Stomach (tissue), 9 donors: ENCODE data around the gene HHIP. TPM values are rescaled to one million over a fixed set of nuclear protein-coding genes. Genes with fewer than 3 reads are reported as not detected.
A peak's percentile ranks its signal among the peaks of the same experiment; 100 is the strongest.

Experiments
- DNase-seq, 2 donors: peaks; one replicate each; pipeline versions ENCODE4 v3.0.0 to v3.0.0-alpha.2; 2013 to 2019
- H3K27ac ChIP-seq, 5 donors: fragments of 200-600 bp in 4 of 5; sonication (generic) in 4 of 5; one replicate each; pipeline ENCODE4 v1.5.1; 2013 to 2019; ENCODE audit warnings: mild to moderate bottlenecking in 1 of 5, moderate library complexity in 1 of 5
- H3K27me3 ChIP-seq, 3 donors: fragments of 200-600 bp; sonication (generic); one replicate each; pipeline ENCODE4 v1.5.1; 2017 to 2019; ENCODE audit warnings: mixed run types in 1 of 3
- H3K36me3 ChIP-seq, 4 donors: fragments of 200-600 bp; sonication (generic); 1 replicate in 3 of 4; 2 replicates in 1 of 4; pipeline ENCODE4 v1.5.1; 2016 to 2019
- H3K4me1 ChIP-seq, 4 donors: fragments of 200-600 bp; sonication (generic); one replicate each; pipeline ENCODE4 v1.5.1; 2016 to 2019
- H3K4me3 ChIP-seq, 4 donors: fragments of 200-600 bp; sonication (generic) in 3 of 4; one replicate each; pipeline ENCODE4 v1.5.1; 2016 to 2019; ENCODE audit warnings: mild to moderate bottlenecking in 1 of 4
- H3K9me3 ChIP-seq, 4 donors: fragments of 200-600 bp; sonication (generic); one replicate each; pipeline ENCODE4 v1.5.1; 2016 to 2019
- EP300 ChIP-seq: sonication (generic); formaldehyde crosslinking; IDR thresholded peaks from one replicate; pipeline ENCODE4 v1.6.1; 2017; ENCODE audit warnings: antibody characterized with exemption
- POLR2A ChIP-seq, 4 donors: fragments of 450-650 bp; IDR thresholded peaks; one replicate each; pipeline ENCODE4 v1.6.1; 2016; ENCODE audit warnings: antibody characterized with exemption in 4 of 4, control low read depth in 2 of 4, mild to moderate bottlenecking in 1 of 4, moderate library complexity in 1 of 4
- POLR2AphosphoS5 ChIP-seq, 3 donors: sonication (generic); formaldehyde crosslinking; IDR thresholded peaks; one replicate each; pipeline ENCODE4 v1.6.1; 2016; ENCODE audit warnings: antibody characterized with exemption in 3 of 3
- WGBS, 5 donors: extraction: QIAGEN DNeasy Blood & Tissue Kit in 3 of 5; methylation state at CpG; one replicate each; pipeline versions ENCODE4 v1.1.5 to v1.1.7; 2013 to 2018; 5-methylcytosine and 5-hydroxymethylcytosine counted together
- intact Hi-C: fragments of 100-400 bp; cut with DNase I; formaldehyde crosslinking; loops from one replicate; pipeline ENCODE4 v1.15.1; 2023; ENCODE audit warnings: low total_unique reads
- polyA plus RNA-seq, 3 donors: library from polyadenylated mRNA; stranded (reverse); fragments of 200-250 nt; gene quantifications; one replicate each; pipeline ENCODE4 v1.2.3, GENCODE V29; 2013
- total RNA-seq, 5 donors: library from RNA; depleted of rRNA; stranded (reverse); fragments of >200 nt; gene quantifications; one replicate each; pipeline versions ENCODE4 v1.1.0 to v1.2.3, GENCODE V29; 2014 to 2016
- TF ChIP-seq, protein P1 (sequence below), 7 experiments: fragments of 450-650 bp in 4 of 7; fragments of 200-600 bp in 3 of 7; sonication (generic) in 3 of 7; IDR thresholded peaks; one replicate each; pipeline ENCODE4 v1.5.1; 2016 to 2019; ENCODE audit warnings: antibody characterized with exemption in 7 of 7, control low read depth in 2 of 7, mild to moderate bottlenecking in 1 of 7
- donor health status: healthy with polysubstance abuse.
- donor health status: Bipolar disorder and iron deficiency.
- donor health status: healthy.

Gene HHIP
- total and polyA plus RNA-seq, 8 donors: 0.29 to 33.0 (median 3.5) TPM; not detected in 1

DNA sequence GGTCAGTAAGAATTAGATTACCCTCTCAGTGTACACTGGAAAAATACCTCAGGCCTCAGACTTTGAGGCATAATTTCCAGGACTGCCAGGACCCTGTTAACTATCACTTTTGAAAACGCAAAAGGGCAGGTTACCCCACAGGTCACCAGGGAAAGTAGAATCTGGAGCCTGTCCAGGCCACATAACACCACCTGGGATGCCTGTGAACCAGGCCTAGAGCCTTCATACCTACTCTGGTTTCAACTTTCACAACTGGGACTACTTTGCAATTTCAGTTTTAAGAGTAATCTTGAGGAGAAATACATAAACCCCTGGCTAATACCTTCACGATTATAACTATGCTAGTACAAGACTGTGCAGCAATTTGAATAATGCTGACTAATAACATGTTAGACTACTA is 132.4 kb downstream of the HHIP start:
- 66 to 78% (median 69%) methylated on average over 2 of the region's 2 CpGs for WGBS, 5 donors
- Histone ChIP-seq H3K27me3 (no peaks in the 10 kb centered on the region), H3K4me3 (no peak overlapping the region), H3K9me3 (peaks cover 0 to 8% (median 3%) of the 10 kb centered on the region in 4 donors), H3K27ac (no peak overlapping the region), H3K36me3 (no peaks in the 10 kb centered on the region), H3K4me1 (no peaks in the 10 kb centered on the region)
- DNase-seq: no peak
- TF ChIP-seq, protein P1, sequence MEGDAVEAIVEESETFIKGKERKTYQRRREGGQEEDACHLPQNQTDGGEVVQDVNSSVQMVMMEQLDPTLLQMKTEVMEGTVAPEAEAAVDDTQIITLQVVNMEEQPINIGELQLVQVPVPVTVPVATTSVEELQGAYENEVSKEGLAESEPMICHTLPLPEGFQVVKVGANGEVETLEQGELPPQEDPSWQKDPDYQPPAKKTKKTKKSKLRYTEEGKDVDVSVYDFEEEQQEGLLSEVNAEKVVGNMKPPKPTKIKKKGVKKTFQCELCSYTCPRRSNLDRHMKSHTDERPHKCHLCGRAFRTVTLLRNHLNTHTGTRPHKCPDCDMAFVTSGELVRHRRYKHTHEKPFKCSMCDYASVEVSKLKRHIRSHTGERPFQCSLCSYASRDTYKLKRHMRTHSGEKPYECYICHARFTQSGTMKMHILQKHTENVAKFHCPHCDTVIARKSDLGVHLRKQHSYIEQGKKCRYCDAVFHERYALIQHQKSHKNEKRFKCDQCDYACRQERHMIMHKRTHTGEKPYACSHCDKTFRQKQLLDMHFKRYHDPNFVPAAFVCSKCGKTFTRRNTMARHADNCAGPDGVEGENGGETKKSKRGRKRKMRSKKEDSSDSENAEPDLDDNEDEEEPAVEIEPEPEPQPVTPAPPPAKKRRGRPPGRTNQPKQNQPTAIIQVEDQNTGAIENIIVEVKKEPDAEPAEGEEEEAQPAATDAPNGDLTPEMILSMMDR (IDR thresholded peaks at IDR 0.05): no peak
- TF ChIP-seq POLR2A (IDR thresholded peaks at IDR 0.05): no peak
- TF ChIP-seq EP300: no peak
- no peak for TF ChIP-seq POLR2AphosphoS5 (IDR thresholded peaks at IDR 0.05)
- intact Hi-C loops: no loop called here

DNA sequence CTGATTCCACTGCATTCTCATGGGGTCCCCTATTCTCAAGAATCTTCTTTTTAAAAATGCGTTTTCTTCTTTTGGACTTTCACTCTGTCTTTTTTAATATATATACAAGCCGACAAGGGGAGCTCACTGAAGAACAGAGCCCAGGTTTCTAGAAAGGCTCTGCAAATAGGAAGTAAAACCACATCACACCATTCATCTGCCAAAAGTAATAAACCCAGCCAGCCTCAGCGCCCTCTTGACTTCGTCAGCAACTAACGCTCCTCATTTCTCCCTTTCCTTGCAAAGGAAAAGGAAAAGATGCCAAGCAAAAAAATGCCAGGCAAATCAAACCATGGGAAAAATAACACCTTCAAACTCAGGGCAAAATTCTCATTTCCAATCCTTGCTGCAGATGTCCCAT is 136.4 kb downstream of the HHIP start:
- WGBS, 5 donors: 59 to 70% (median 65%) methylated on average over 5 of the region's 5 CpGs
- Histone ChIP-seq H3K4me1 (peaks cover 0 to 5% (median 2%) of the 10 kb centered on the region in 4 donors), H3K27me3 (no peaks in the 10 kb centered on the region), H3K4me3 (no peak overlapping the region), H3K27ac (no peak overlapping the region), H3K36me3 (no peaks in the 10 kb centered on the region), H3K9me3 (no peaks in the 10 kb centered on the region)
- TF ChIP-seq POLR2AphosphoS5 (IDR thresholded peaks at IDR 0.05): no peak
- TF ChIP-seq POLR2A (IDR thresholded peaks at IDR 0.05): no peak
- no peak for TF ChIP-seq EP300
- TF ChIP-seq, protein P1 (IDR thresholded peaks at IDR 0.05): no peak
- DNase-seq: no peak
- intact Hi-C loops: no loop called here

- Histone ChIP-seq H3K36me3 (no peaks in the 10 kb centered on the region), H3K4me1 (peaks cover 0 to 12% (median 4%) of the 10 kb centered on the region in 4 donors), H3K9me3 (peaks cover 0 to 2% (median 0%) of the 10 kb centered on the region in 4 donors), H3K4me3 (no peak overlapping the region), H3K27ac (no peak overlapping the region), H3K27me3 (no peaks in the 10 kb centered on the region)
- intact Hi-C loops: no loop called here
- TF ChIP-seq POLR2AphosphoS5 (IDR thresholded peaks at IDR 0.05) (no peak), EP300 (no peak), POLR2A (IDR thresholded peaks at IDR 0.05) (no peak)
- TF ChIP-seq, protein P1 (IDR thresholded peaks at IDR 0.05): no peak
- DNase-seq: no peak
- 71 to 82% (median 76%) methylated on average over 3 of the region's 3 CpGs for WGBS, 5 donors
Observed at GRCh38 chr4:144785961-144786360, 140.0 kb downstream of the HHIP start.

DNA sequence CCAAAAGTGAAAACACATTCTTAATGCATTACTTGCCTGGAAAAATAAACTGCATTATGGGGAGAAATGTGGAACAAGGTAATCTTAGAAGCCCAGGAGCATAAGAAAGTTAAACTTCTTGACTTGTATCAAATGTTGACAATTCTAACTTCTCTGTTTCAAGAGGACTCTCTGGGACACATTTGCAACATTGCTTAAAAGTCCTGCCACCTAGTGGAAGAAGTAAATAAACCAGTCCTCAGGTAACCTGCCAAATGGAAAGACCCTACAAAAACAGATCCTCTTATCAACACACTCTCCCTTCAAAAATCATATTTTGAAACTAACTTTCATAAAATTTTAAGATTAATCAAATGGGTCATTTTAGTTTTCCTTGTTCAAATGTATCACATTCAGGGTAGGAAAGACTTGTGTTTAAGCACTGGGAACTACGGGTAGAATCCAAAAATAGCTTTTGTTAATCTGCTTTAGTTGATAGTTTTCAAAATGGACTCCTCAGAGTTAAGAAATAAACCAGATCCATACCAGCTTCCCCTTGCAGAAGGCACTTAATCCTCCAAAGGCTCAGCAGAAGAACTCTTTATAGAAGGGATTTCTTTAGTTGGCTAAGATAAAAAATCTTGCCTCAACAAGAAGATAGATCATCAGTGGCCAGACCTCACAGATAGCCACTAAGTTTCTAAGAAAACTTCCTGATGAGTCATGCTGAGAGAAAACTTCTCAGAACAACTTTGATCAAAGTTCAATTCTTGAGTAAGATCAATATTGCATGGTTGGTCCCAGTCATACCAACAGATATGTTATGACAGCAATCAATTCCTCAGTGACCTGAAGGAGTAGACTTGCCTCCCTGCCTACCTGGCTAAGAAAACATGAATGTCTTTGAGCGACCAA is 141.7 kb downstream of the HHIP start:
- TF ChIP-seq EP300 (no peak), POLR2A (IDR thresholded peaks at IDR 0.05) (no peak), POLR2AphosphoS5 (IDR thresholded peaks at IDR 0.05) (no peak)
- TF ChIP-seq, protein P1 (IDR thresholded peaks at IDR 0.05): peak in 4 of 7 experiments; percentile 29 to 37 (median 33)

More for the DNA sequence above, 141.7 kb downstream of the HHIP start:
- intact Hi-C loops: no loop called here
- H3K4me3 ChIP-seq: no peak overlapping the region
- H3K36me3 ChIP-seq: no peaks in the 10 kb centered on the region
- no peaks in the 10 kb centered on the region for H3K27me3 ChIP-seq
- peak in 1 of 2 donors; percentile 49 for DNase-seq
- 46 to 74% (median 63%) methylated on average over 2 of the region's 2 CpGs for WGBS, 5 donors
- no peak overlapping the region for H3K27ac ChIP-seq
- peaks cover 0 to 12% (median 4%) of the 10 kb centered on the region in 4 donors for H3K4me1 ChIP-seq
- peaks cover 0 to 16% (median 3%) of the 10 kb centered on the region in 4 donors for H3K9me3 ChIP-seq
